Esophagus muscularis mucosa (tissue), 3 donors: Measurements from ENCODE around the gene GPC1.

Experiments
- CTCF ChIP-seq, 3 experiments: fragments of 200-600 bp in 2 of 3; fragments of 450-650 bp in 1 of 3; sonication (generic) in 2 of 3; IDR thresholded peaks; one replicate each; pipeline ENCODE4 v1.5.1; 2017 to 2019; ENCODE audit warnings: antibody characterized with exemption in 3 of 3, mild to moderate bottlenecking in 2 of 3, moderate library complexity in 1 of 3
- POLR2AphosphoS5 ChIP-seq, 2 donors: sonication (generic); formaldehyde crosslinking; IDR thresholded peaks; one replicate each; pipeline ENCODE4 v1.6.1; 2017; ENCODE audit warnings: antibody characterized with exemption in 2 of 2

- no peak for TF ChIP-seq CTCF (IDR thresholded peaks at IDR 0.05)
- no peak for TF ChIP-seq POLR2AphosphoS5 (IDR thresholded peaks at IDR 0.05)
Observed at GRCh38 chr2:240397924-240398645, 37.4 kb upstream of the GPC1 start.
